Esophagus muscularis mucosa (tissue), 4 donors: Measurements from ENCODE around the gene ECD. TPM values are rescaled to one million over a fixed set of nuclear protein-coding genes. Genes with fewer than 3 reads are reported as not detected.
A peak's percentile ranks its signal among the peaks of the same experiment; 100 is the strongest.
"Not testable (repeated sequence)": the region's sequence is repeated elsewhere in the genome, so short reads cannot be mapped to it uniquely, and the experiment has no call there.

Source experiments
- DNase-seq: peaks from one replicate; pipeline ENCODE4 v3.0.0-alpha.2; 2017; ENCODE audit errors: extremely low spot score
- H3K27ac ChIP-seq, 4 donors: fragments of 200-600 bp; sonication (generic); replicated peaks in 1 of 4; 1 replicate in 3 of 4; 2 replicates in 1 of 4; pipeline ENCODE4 v1.5.1; 2016 to 2019; ENCODE audit warnings: mild to moderate bottlenecking in 1 of 4
- H3K27me3 ChIP-seq, 4 donors: fragments of 200-600 bp; sonication (generic); one replicate each; pipeline versions ENCODE4 v1.5.1 to v1.6.0; 2016 to 2019
- H3K36me3 ChIP-seq, 4 donors: fragments of 200-600 bp; sonication (generic); one replicate each; pipeline ENCODE4 v1.5.1; 2016 to 2019
- H3K4me1 ChIP-seq, 4 donors: fragments of 200-600 bp; sonication (generic); one replicate each; pipeline ENCODE4 v1.5.1; 2016 to 2019
- H3K4me3 ChIP-seq, 4 donors: fragments of 200-600 bp; sonication (generic); 1 replicate in 2 of 4; 2 replicates in 2 of 4; pipeline ENCODE4 v1.5.1; 2016 to 2019; ENCODE audit warnings: mild to moderate bottlenecking in 4 of 4, moderate library complexity in 1 of 4
- H3K9me3 ChIP-seq, 4 donors: fragments of 200-600 bp; sonication (generic); 1 replicate in 3 of 4; 2 replicates in 1 of 4; pipeline ENCODE4 v1.5.1; 2016 to 2019
- CTCF ChIP-seq, 3 experiments: fragments of 200-600 bp in 2 of 3; fragments of 450-650 bp in 1 of 3; sonication (generic) in 2 of 3; IDR thresholded peaks; one replicate each; pipeline ENCODE4 v1.5.1; 2017 to 2019; ENCODE audit warnings: antibody characterized with exemption in 3 of 3, mild to moderate bottlenecking in 2 of 3, moderate library complexity in 1 of 3
- EP300 ChIP-seq: sonication (generic); formaldehyde crosslinking; IDR thresholded peaks from one replicate; pipeline ENCODE4 v1.6.1; 2017; ENCODE audit warnings: antibody characterized with exemption
- POLR2A ChIP-seq: fragments of 450-650 bp; IDR thresholded peaks from one replicate; pipeline ENCODE4 v1.6.1; 2017; ENCODE audit warnings: antibody characterized with exemption, moderate library complexity, mild to moderate bottlenecking, low read depth
- POLR2AphosphoS5 ChIP-seq, 2 donors: sonication (generic); formaldehyde crosslinking; IDR thresholded peaks; one replicate each; pipeline ENCODE4 v1.6.1; 2017; ENCODE audit warnings: antibody characterized with exemption in 2 of 2
- WGBS: methylation state at CpG from one replicate; pipeline ENCODE4 v1.1.5; 2018; 5-methylcytosine and 5-hydroxymethylcytosine counted together
- intact Hi-C: fragments of 100-400 bp; cut with DNase I; formaldehyde crosslinking; loops from one replicate; pipeline ENCODE4 v1.15.1; 2023
- total RNA-seq, 4 donors: library from RNA; depleted of rRNA; stranded (reverse); fragments of >200 nt; gene quantifications; one replicate each; pipeline versions ENCODE4 v1.1.0 to v1.2.1, GENCODE V29; 2016

ECD gene
- total RNA-seq, 4 donors from 2014 or later: 22.7 to 30.3 (median 25.5) TPM

DNA sequence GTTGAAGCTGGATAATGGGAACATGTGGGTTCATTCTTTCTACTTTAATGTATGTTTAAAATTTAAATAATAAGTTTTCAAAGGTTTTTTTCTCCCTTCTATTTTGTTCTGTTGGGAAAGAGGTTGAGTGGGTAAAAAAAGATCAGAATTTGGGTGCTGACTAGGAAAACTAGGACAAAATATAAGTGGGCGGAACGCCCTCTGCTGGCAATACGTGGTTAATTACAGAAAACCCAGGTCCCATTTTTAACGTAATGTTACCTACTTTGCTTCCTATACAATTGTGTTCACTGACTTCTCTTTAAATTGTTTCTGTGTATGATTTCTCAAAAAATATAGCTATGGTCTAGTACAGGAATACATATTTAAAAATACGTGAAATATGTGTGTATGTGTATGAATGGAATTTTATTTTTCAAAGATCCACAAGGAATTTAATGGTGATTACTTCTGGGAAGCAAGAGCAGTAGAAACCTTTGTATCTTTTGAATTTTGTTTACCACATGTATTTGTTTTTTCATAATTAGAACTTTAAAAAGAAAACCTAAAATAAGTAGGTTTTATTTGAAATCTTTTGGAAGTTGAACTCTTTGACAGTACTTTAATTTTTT is 8.7 kb downstream of the ECD start:
- TF ChIP-seq POLR2AphosphoS5 (IDR thresholded peaks at IDR 0.05) (no peak), CTCF (IDR thresholded peaks at IDR 0.05) (peak; percentile 73 to 78 (median 76))
- H3K27ac ChIP-seq: no peak overlapping the region
- H3K27me3 ChIP-seq: no peaks in the 10 kb centered on the region
- H3K4me1 ChIP-seq: peaks cover 17 to 34% (median 26%) of the 10 kb centered on the region in 4 donors
- no peak overlapping the region for H3K4me3 ChIP-seq
- DNase-seq: no peak
- 7% methylated on average over 5 of the region's 5 CpGs for WGBS
- peaks cover 31 to 84% (median 63%) of the 10 kb centered on the region in 4 donors for H3K36me3 ChIP-seq
- H3K9me3 ChIP-seq: no peaks in the 10 kb centered on the region
- intact Hi-C loops: loop anchor here (1.0 kb wide), 1 partner anchor 63 kb away; the partner anchor contains the start of gene P4HA1

- DNase-seq: no peak
- no peak for TF ChIP-seq CTCF (IDR thresholded peaks at IDR 0.05)
- TF ChIP-seq POLR2A: no peak
- no peak for TF ChIP-seq EP300
- no peak for TF ChIP-seq POLR2AphosphoS5 (IDR thresholded peaks at IDR 0.05)
- intact Hi-C loops: no loop called here
- H3K27ac ChIP-seq: no peak overlapping the region
- 84% methylated on average over 3 of the region's 3 CpGs for WGBS
- no peaks in the 10 kb centered on the region for H3K9me3 ChIP-seq
- H3K4me3 ChIP-seq: no peak overlapping the region
- H3K4me1 ChIP-seq: peaks cover 0 to 8% (median 0%) of the 10 kb centered on the region in 4 donors
- H3K27me3 ChIP-seq: no peaks in the 10 kb centered on the region
- H3K36me3 ChIP-seq: peaks cover 34 to 87% (median 66%) of the 10 kb centered on the region in 4 donors
These were observed 11.8 kb downstream of the ECD start for GRCh38 chr10:73156054-73156453.

- H3K27me3 ChIP-seq: no peaks in the 10 kb centered on the region
- 98% methylated on average over 3 of the region's 3 CpGs for WGBS
- H3K36me3 ChIP-seq: peaks cover 42 to 89% (median 73%) of the 10 kb centered on the region in 4 donors
- H3K9me3 ChIP-seq: no peaks in the 10 kb centered on the region
- intact Hi-C loops: no loop called here
- no peak overlapping the region for H3K27ac ChIP-seq
- DNase-seq: no peak
- no peaks in the 10 kb centered on the region for H3K4me1 ChIP-seq
- TF ChIP-seq CTCF (IDR thresholded peaks at IDR 0.05) (no peak), EP300 (no peak), POLR2AphosphoS5 (IDR thresholded peaks at IDR 0.05) (no peak), POLR2A (no peak)
- H3K4me3 ChIP-seq: no peak overlapping the region
These were observed 15.8 kb downstream of the ECD start for GRCh38 chr10:73152009-73152408.

DNA sequence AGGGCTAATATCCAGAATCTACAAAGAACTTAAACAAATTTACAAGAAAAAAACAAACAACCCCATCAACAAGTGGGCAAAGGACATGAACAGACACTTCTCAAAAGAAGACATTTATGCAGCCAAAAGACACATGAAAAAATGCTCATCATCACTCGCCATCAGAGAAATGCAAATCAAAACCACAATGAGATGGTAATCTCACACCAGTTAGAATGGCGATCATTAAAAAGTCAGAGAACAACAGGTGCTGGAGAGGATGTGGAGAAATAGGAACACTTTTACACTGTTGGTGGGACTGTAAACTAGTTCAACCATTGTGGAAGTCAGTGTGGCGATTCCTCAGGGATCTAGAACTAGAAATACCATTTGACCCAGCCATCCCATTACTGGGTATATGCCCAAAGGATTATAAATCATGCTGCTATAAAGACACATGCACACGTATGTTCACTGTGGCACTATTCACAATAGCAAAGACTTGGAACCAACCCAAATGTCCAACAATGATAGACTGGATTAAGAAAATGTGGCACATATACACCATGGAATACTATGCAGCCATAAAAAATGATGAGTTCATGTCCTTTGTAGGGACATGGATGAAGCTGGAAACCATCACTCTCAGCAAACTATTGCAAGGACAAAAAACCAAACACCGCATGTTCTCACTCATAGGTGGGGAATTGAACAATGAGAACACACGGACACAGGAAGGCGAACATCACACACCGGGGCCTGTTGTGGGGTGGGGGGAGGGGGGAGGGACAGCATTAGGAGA is 17.0 kb downstream of the ECD start:
- H3K4me3 ChIP-seq, DNase-seq, H3K27ac ChIP-seq, H3K4me1 ChIP-seq, H3K9me3 ChIP-seq, H3K27me3 ChIP-seq, intact Hi-C loops: not testable (repeated sequence)
- peaks cover 49 to 89% (median 76%) of the 10 kb centered on the region in 4 donors for H3K36me3 ChIP-seq
- 98% methylated on average over 8 of the region's 8 CpGs for WGBS

- no peaks in the 10 kb centered on the region for H3K4me1 ChIP-seq
- no peaks in the 10 kb centered on the region for H3K27me3 ChIP-seq
- DNase-seq: no peak
- no peak overlapping the region for H3K27ac ChIP-seq
- no peaks in the 10 kb centered on the region for H3K9me3 ChIP-seq
- WGBS: 77% methylated on average over 3 of the region's 3 CpGs
- H3K36me3 ChIP-seq: peaks cover 84 to 100% (median 96%) of the 10 kb centered on the region in 4 donors
- TF ChIP-seq POLR2A (no peak), POLR2AphosphoS5 (IDR thresholded peaks at IDR 0.05) (no peak), CTCF (IDR thresholded peaks at IDR 0.05) (no peak)
- H3K4me3 ChIP-seq: no peak overlapping the region
- intact Hi-C loops: no loop called here
These were observed 26.2 kb downstream of the ECD start for GRCh38 chr10:73141603-73142002.
